H1 (cell line): Measurements from ENCODE around the gene GLOD4.

Source experiments
- CBX8 ChIP-seq: fragments of 300-800, 300-1000 bp; sonication (generic); IDR thresholded peaks from 2 replicates; pipeline ENCODE4 v1.7.1; 2016; ENCODE audit warnings: low read depth, low read length, borderline replicate concordance
- CHD2 ChIP-seq: IDR thresholded peaks from 2 replicates; pipeline ENCODE4 v1.6.1; 2012; ENCODE audit warnings: low read length, improper control_type of control experiment
- CTCF ChIP-seq, 3 experiments: IDR thresholded peaks; 1 replicate in 2 of 3; 2 replicates in 1 of 3; pipeline versions ENCODE4 v1.5.1 to v1.6.1; 2011; ENCODE audit warnings: low read length in 3 of 3, mild to moderate bottlenecking in 3 of 3, inconsistent platforms in 2 of 3, low read depth in 1 of 3, moderate library complexity in 1 of 3; ENCODE audit not compliant: insufficient read depth in 1 of 3; ENCODE audit errors: control extremely low read depth in 1 of 3
- EP300 ChIP-seq, 2 experiments: IDR thresholded peaks; 1 replicate in 1 of 2; 2 replicates in 1 of 2; pipeline ENCODE4 v1.6.1; 2011 to 2012; ENCODE audit warnings: low read depth in 2 of 2, low read length in 2 of 2, mild to moderate bottlenecking in 2 of 2, borderline replicate concordance in 1 of 2, inconsistent platforms in 1 of 2, moderate library complexity in 1 of 2
- FOSL1 ChIP-seq: IDR thresholded peaks from 2 replicates; pipeline ENCODE4 v1.6.1; 2011; ENCODE audit warnings: mild to moderate bottlenecking, low read depth, low read length, moderate library complexity; ENCODE audit not compliant: insufficient read depth
- POLR2A ChIP-seq, 2 experiments: IDR thresholded peaks; 1 replicate in 1 of 2; 2 replicates in 1 of 2; pipeline ENCODE4 v1.6.1; 2011; ENCODE audit warnings: low read depth in 2 of 2, low read length in 2 of 2, mild to moderate bottlenecking in 2 of 2; ENCODE audit errors: control extremely low read depth in 1 of 2
- RAD21 ChIP-seq, 2 experiments: IDR thresholded peaks in 1 of 2; conservative IDR thresholded peaks in 1 of 2; 2 replicates each; pipeline ENCODE4 v1.6.1; 2011; ENCODE audit warnings: low read depth in 2 of 2, low read length in 2 of 2, improper control_type of control experiment in 1 of 2, inconsistent platforms in 1 of 2, mild to moderate bottlenecking in 1 of 2, moderate library complexity in 1 of 2
- YY1 ChIP-seq: IDR thresholded peaks from 2 replicates; pipeline ENCODE4 v1.6.1; 2011; ENCODE audit warnings: low read depth, mild to moderate bottlenecking, low read length

- TF ChIP-seq CTCF (IDR thresholded peaks at IDR 0.05; ENCODE audit: control extremely low read depth in 1 of 3, insufficient read depth in 1 of 3, low read depth in 1 of 3, low read length in 3 of 3) (no peak), POLR2A (IDR thresholded peaks at IDR 0.05; ENCODE audit: control extremely low read depth in 1 of 2, low read depth in 2 of 2, low read length in 2 of 2) (no peak), EP300 (IDR thresholded peaks at IDR 0.05; ENCODE audit: borderline replicate concordance in 1 of 2, low read depth in 2 of 2, low read length in 2 of 2) (no peak), CBX8 (no peak), FOSL1 (no peak), RAD21 (IDR thresholded peaks at IDR 0.05 in 1 of 2, conservative IDR thresholded peaks at IDR 0.05 in 1 of 2; ENCODE audit: low read depth in 2 of 2, low read length in 2 of 2) (no peak), YY1 (no peak), CHD2 (no peak)
These were observed 6.5 kb upstream of the GLOD4 start for GRCh38 chr17:788551-788950.
